GM12872 (cell line): ENCODE data around the gene GASK1A.

Experiments
- TF ChIP-seq, protein P1 (sequence below): IDR thresholded peaks from 3 replicates; pipeline ENCODE4 v1.5.1; 2011; ENCODE audit warnings: low read depth, mild to moderate bottlenecking, low read length, moderate library complexity; ENCODE audit not compliant: insufficient read depth

Gene GASK1A

DNA sequence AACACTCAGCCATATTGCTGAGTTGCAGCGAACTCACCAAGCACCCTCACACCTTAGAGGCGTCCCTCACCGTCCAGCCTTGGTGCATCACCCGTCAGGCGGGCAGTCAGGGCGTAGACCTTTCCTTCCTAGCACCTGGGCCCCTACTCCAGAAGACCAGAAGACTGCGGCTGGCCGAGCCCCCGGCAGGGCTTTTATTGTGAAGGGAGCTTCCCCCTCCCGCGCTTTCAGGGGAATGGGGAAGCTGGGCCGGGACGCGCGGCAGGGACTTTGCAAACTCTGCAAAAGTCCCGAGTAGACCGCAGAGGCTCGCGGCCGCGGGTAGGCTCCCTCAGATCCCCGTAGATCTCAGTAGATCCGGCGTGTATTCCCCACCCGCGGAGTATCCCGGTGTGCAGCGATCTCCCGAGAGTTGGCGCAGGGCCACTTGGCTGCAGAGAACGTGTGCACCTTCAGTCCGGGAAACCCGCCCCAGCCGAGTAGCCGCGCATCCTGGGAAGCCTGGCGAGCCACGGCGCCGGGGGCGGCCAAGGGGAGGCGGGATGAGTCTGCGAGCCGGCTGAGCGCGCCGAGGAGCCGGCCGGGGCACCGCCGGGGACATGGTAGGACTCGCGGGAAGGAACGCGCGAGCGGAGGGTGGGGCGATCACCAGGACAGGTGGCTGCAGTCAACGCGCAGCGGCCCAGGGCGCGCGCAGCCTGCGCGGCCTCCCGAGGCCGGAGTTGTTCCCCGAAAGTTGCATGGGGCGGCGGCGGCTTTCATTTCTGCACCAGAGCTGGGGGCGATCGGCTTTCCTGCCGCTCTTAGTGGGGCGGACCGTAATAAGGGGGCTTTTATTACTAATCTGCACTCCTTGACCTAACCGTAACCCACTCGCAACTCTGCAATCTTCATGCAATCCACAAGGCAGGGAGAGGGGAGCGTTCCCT lies at the start of gene GASK1A:
Gene GASK1A, plus strand, starts transcription at position 268 of the 929 bp plus-strand sequence. Its CDS starts 332 bp downstream, at position 600.
- TF ChIP-seq, protein P1, sequence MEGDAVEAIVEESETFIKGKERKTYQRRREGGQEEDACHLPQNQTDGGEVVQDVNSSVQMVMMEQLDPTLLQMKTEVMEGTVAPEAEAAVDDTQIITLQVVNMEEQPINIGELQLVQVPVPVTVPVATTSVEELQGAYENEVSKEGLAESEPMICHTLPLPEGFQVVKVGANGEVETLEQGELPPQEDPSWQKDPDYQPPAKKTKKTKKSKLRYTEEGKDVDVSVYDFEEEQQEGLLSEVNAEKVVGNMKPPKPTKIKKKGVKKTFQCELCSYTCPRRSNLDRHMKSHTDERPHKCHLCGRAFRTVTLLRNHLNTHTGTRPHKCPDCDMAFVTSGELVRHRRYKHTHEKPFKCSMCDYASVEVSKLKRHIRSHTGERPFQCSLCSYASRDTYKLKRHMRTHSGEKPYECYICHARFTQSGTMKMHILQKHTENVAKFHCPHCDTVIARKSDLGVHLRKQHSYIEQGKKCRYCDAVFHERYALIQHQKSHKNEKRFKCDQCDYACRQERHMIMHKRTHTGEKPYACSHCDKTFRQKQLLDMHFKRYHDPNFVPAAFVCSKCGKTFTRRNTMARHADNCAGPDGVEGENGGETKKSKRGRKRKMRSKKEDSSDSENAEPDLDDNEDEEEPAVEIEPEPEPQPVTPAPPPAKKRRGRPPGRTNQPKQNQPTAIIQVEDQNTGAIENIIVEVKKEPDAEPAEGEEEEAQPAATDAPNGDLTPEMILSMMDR = no peak

DNA sequence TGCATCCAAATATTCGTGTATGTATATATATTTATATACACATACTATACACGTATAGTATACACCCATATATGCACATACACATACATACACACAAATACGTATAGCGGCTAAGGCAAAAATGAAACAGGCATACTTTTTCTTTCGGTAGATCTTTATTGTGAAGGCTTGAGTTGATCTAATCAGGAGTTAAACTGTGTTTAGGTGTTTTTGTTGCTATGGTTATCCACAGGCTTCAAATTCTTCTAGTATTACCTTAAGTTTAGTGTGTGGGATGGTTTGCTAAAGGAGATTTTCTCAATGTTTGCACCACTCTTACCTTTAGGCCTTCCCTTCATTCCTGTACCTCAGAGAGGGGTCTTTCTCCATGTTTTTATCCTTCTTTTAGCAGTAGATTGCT lies 45.0 kb upstream of the GASK1A start:
- TF ChIP-seq, protein P1 = no peak

DNA sequence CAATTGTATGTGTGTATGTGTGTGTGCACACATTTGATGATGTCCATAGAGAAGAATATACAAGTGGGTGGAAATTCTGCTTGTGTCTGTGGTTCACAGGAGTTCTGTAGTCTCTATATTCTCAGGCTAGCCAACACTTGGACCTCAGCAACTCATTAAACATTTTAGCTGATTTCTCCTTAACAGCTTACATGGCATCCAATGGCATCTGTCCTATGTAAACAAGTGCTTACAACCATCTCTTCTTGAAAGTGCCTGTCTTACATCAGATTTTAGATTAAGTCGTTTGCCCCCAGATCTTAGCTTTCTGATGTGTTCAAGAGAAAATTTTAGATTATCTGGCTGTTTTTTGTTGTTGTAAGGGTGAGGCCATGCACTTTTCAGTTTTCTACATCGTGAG lies 44.2 kb upstream of the GASK1A start:
- TF ChIP-seq, protein P1 = no peak

DNA sequence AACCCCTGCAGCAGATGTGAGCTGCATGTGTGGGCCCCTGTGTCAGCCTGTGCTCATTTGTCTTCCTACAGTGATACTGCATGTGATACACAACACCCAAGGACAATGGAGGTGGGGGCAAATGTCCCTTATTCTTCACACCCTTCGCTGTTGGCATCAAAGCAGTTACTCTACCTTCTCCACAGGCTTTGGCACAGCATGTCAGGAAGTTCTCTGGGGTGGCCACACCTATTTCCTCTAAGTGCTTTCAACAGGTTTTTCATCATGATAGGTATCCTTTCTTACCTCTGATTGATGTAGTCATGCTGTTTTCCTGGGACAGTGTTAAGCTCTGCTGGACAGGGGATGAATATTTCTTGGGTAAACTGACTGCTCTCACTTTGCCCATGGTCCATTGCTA lies 43.6 kb upstream of the GASK1A start:
- TF ChIP-seq, protein P1 = no peak

DNA sequence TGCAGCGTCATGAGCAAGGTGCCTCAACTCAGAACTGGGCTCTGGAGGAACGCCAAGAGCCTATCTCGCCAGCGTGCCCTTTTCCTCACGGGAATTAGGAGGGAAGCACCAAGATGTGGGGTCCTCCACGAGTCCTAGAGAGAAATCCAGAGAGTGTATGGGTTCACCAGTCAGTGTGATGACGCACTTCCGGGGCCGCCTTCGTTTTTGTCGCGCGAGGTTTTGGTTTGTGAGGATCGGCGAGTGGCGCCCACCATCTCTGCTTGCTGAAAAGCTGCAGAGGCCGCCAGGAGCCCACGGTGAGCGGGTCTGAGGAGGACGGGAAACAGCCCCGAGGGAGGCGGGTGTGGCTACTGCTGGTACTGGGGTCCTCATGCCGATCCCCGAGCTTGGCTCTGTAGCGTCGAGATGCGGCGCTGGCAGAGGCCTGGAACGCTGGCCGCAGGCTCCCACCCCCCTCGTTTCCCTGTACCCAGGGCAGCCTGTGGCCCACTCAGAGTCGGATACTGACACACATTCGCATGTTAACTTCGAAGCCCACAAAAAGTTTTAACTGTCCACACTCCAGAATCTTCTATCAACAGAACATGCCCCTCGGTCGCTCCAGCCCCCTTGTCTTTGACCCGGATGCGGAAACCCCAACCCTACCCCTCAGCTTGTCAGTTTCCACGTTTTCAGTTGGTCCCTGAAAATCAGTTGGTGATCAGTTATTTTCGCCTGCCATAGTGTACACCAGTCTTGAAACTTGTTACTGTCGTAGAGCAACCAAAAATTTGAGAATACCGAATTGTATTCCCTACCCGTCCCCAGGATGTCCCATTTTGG lies 42.7 kb upstream of the GASK1A start:
- TF ChIP-seq, protein P1 = no peak

DNA sequence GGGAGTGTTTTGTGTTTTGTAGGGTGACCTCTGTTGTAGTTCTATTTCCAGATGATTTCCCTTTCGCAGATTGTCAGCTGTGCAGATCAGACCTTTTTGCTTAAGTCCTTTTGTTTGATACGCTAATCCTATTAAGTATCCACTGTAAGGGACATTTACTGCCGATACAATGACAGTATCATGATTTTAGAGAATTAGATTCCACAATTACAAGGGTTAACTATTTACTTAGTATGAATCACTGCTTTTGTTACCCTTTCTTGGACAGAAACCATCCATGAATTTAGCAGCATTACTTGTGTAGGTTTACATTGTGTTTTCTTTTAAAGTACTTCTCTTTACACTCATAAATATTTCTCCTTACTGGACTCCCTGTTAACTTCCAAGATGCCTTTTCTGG lies 41.8 kb upstream of the GASK1A start:
- TF ChIP-seq, protein P1 = no peak

DNA sequence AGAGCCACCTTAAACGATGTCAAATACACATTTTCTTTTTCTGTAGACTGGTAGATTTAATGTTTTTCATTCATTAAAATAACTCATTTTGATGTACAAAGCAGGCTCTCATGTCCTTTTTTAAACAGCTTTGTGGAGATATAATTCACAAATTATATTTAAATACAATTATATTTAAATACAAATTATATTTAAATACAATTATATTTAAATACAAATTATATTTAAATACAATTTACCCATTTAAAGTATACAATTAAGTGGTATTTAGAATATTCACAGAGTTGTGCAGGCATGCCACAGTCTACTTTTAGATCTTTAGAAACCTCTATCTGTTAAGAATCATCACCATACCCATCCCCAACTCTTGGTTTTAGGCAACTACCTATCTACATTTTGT lies 36.4 kb upstream of the GASK1A start:
- TF ChIP-seq, protein P1 = no peak
